Astrocyte (in vitro differentiated cells and primary cell): Measurements from ENCODE around the gene SYCP2.

Experiments
- EZH2 ChIP-seq: IDR thresholded peaks from 2 replicates; pipeline ENCODE4 v1.6.1; 2012; ENCODE audit warnings: mild to moderate bottlenecking, low read length, inconsistent platforms; ENCODE audit not compliant: insufficient read depth
- TF ChIP-seq, protein P1 (sequence below): IDR thresholded peaks from 2 replicates; pipeline ENCODE4 v1.5.1; 2011; ENCODE audit warnings: low read depth, mild to moderate bottlenecking, inconsistent platforms, low read length, moderate library complexity; ENCODE audit not compliant: insufficient read depth

- TF ChIP-seq, protein P1, sequence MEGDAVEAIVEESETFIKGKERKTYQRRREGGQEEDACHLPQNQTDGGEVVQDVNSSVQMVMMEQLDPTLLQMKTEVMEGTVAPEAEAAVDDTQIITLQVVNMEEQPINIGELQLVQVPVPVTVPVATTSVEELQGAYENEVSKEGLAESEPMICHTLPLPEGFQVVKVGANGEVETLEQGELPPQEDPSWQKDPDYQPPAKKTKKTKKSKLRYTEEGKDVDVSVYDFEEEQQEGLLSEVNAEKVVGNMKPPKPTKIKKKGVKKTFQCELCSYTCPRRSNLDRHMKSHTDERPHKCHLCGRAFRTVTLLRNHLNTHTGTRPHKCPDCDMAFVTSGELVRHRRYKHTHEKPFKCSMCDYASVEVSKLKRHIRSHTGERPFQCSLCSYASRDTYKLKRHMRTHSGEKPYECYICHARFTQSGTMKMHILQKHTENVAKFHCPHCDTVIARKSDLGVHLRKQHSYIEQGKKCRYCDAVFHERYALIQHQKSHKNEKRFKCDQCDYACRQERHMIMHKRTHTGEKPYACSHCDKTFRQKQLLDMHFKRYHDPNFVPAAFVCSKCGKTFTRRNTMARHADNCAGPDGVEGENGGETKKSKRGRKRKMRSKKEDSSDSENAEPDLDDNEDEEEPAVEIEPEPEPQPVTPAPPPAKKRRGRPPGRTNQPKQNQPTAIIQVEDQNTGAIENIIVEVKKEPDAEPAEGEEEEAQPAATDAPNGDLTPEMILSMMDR: no peak
- TF ChIP-seq EZH2: no peak
Observed at GRCh38 chr20:59817406-59817805, 116.0 kb downstream of the SYCP2 start.
